Heart left ventricle (tissue), 16 donors: ENCODE measurements around the gene DDX51. TPM values are rescaled to one million over a fixed set of nuclear protein-coding genes. Genes with fewer than 3 reads are reported as not detected.

Experiments
- ATAC-seq, 4 donors: fragments of 200-7000 bp; cut with Tn5 transposase; one replicate each; pipeline ENCODE4 v1.9.1; 2020 to 2022; ENCODE audit warnings: moderate library complexity in 4 of 4, mild to moderate bottlenecking in 3 of 4, moderate number of reproducible peaks in 1 of 4
- DNase-seq, 5 donors: peaks; one replicate each; pipeline ENCODE4 v3.0.0-alpha.2; 2020
- H3K27ac ChIP-seq, 12 donors: fragments of 200-600 bp; sonication (generic) in 4 of 12; one replicate each; pipeline versions ENCODE4 v1.5.0 to v1.8.0; 2016 to 2022; ENCODE audit warnings: mild to moderate bottlenecking in 2 of 12
- H3K27me3 ChIP-seq, 9 donors: fragments of 200-600 bp; sonication (generic) in 2 of 9; one replicate each; pipeline versions ENCODE4 v1.5.1 to v1.8.0; 2016 to 2022; ENCODE audit warnings: mild to moderate bottlenecking in 3 of 9
- H3K36me3 ChIP-seq, 9 donors: fragments of 200-600 bp; sonication (generic) in 2 of 9; one replicate each; pipeline versions ENCODE4 v1.5.0 to v1.8.0; 2018 to 2022; ENCODE audit warnings: mild to moderate bottlenecking in 2 of 9
- H3K4me1 ChIP-seq, 12 donors: fragments of 200-600 bp; sonication (generic) in 4 of 12; one replicate each; pipeline versions ENCODE4 v1.5.0 to v1.8.0; 2016 to 2022; ENCODE audit warnings: mild to moderate bottlenecking in 3 of 12
- H3K4me3 ChIP-seq, 12 donors: fragments of 200-600 bp; sonication (generic) in 4 of 12; one replicate each; pipeline versions ENCODE4 v1.5.0 to v1.8.0; 2017 to 2022; ENCODE audit warnings: mild to moderate bottlenecking in 9 of 12, moderate library complexity in 4 of 12
- H3K9me3 ChIP-seq, 12 donors: fragments of 200-600 bp; sonication (generic) in 4 of 12; one replicate each; pipeline versions ENCODE4 v1.5.0 to v1.8.0; 2016 to 2022; ENCODE audit warnings: mild to moderate bottlenecking in 1 of 12
- CTCF ChIP-seq, 12 donors: fragments of 200-600 bp; sonication (generic) in 4 of 12; IDR thresholded peaks; one replicate each; pipeline versions ENCODE4 v1.5.0 to v1.8.0; 2018 to 2022; ENCODE audit warnings: antibody characterized with exemption in 12 of 12, mild to moderate bottlenecking in 5 of 12
- POLR2A ChIP-seq, 2 donors: fragments of 450-650 bp; IDR thresholded peaks; one replicate each; pipeline ENCODE4 v1.6.1; 2017; ENCODE audit warnings: antibody characterized with exemption in 2 of 2, mild to moderate bottlenecking in 2 of 2, moderate library complexity in 2 of 2
- WGBS, 4 donors: extraction: QIAGEN DNeasy Blood & Tissue Kit in 2 of 4; methylation state at CpG; one replicate each; pipeline versions ENCODE4 v1.1.5 to v1.1.7; 2013 to 2018; 5-methylcytosine and 5-hydroxymethylcytosine counted together
- intact Hi-C, 10 donors: fragments of 100-400 bp; cut with DNase I; formaldehyde crosslinking; loops; one replicate each; pipeline versions ENCODE4 v1.11.1 to v1.14.2; 2022
- polyA plus RNA-seq, 2 donors: library from polyadenylated mRNA; stranded (reverse); fragments of 200-250 nt; gene quantifications; one replicate each; pipeline ENCODE4 v1.2.3, GENCODE V29; 2013
- total RNA-seq, 9 donors: library from RNA; depleted of rRNA in 2 of 9; stranded (reverse); fragments of >200 nt in 2 of 9; fragmentation: NEBNext Ultra II Directional in 3 of 9; extraction: Animal tissue kit (Norgen Biotek cat#: 25700) in 3 of 9; gene quantifications; one replicate each; pipeline versions ENCODE4 v1.1.0 to v1.2.4, GENCODE V29; 2016 to 2023
- donor health status: ischemic (EF 13 %, LVEDD 7.1; RV severe dilation, severe dysfunction).
- donor health status: healthy with polysubstance abuse.
- donor health status: DM: no; HTN: yes; CAD: no.
- donor health status: DM: no; HTN: no; CAD: no.
- donor health status: ischemic (EF 25% LVEDD 6.9; RV normal size, moderate dysfunction).
- donor health status: ischemic (EF 25% LVEDD 5.7; RV mildly dilated, moderate dysfunction).
- donor health status: healthy.
- donor health status: DM: yes; HTN: yes; CAD: no.
- donor health status: ischemic (EF 35%, LVEDD 5.7; RV mildly dilated, moderate dysfunction).
- donor health status: nonischemic (EF 11% LVEDD 7.7; RV severe dilation, severe dysfunction).
- donor health status: DM: yes; HTN: yes; CAD: no.
- donor health status: PGD.
- donor health status: ischemic (EF 29% LVEDD 5.4; RV normal size, mild dysfunction).
- donor health status: nonischemic (EF 23%, LVEDD 6.1; RV moderate dilation, normal function).

The DDX51 gene
- total and polyA plus RNA-seq, 11 donors: 4.1 to 14.7 (median 8.6) TPM

GRCh38 chr12:132190012-132190755 lies 46.1 kb upstream of the DDX51 start:
- peaks cover 0 to 30% (median 0%) of the 10 kb centered on the region in 9 donors for H3K27me3 ChIP-seq
- H3K36me3 ChIP-seq: no peaks in the 10 kb centered on the region
- H3K9me3 ChIP-seq: peaks cover 0 to 40% (median 11%) of the 10 kb centered on the region in 12 donors
- TF ChIP-seq POLR2A (IDR thresholded peaks at IDR 0.05) (no peak), CTCF (IDR thresholded peaks at IDR 0.05) (no peak)
- ATAC-seq: peak in 3 of 4 donors; percentile 2 to 20 (median 6)
- peak overlapping the region in 7 of 12 donors; percentile 18 to 83 (median 72) for H3K27ac ChIP-seq
- DNase-seq: peak in 2 of 5 donors; percentile 42 to 71
- peak overlapping the region; percentile 22 to 71 (median 63) for H3K4me3 ChIP-seq
- H3K4me1 ChIP-seq: peaks cover 0 to 20% (median 11%) of the 10 kb centered on the region in 12 donors
- intact Hi-C loops: no loop called here
- WGBS, 4 donors: 18 to 39% (median 35%) methylated on average over 18 to 59 of the region's 59 CpGs

GRCh38 chr12:132189378-132190011 lies 45.4 kb upstream of the DDX51 start:
- H3K27ac ChIP-seq: peak overlapping the region in 10 of 12 donors; percentile 19 to 83 (median 60)
- no peak for TF ChIP-seq CTCF (IDR thresholded peaks at IDR 0.05)
- peak in 1 of 2 donors; percentile 60 for TF ChIP-seq POLR2A (IDR thresholded peaks at IDR 0.05)
- DNase-seq (peak; percentile 87 to 96 (median 94)), ATAC-seq (peak; percentile 86 to 98 (median 96))
- peaks cover 0 to 30% (median 0%) of the 10 kb centered on the region in 9 donors for H3K27me3 ChIP-seq
- WGBS, 4 donors: 0 to 2% (median 1%) methylated on average over 34 to 69 of the region's 69 CpGs
- H3K4me1 ChIP-seq: peaks cover 0 to 20% (median 11%) of the 10 kb centered on the region in 12 donors
- H3K4me3 ChIP-seq: peak overlapping the region; percentile 22 to 71 (median 63)
- intact Hi-C loops: no loop called here
- no peaks in the 10 kb centered on the region for H3K36me3 ChIP-seq
- H3K9me3 ChIP-seq: peaks cover 0 to 47% (median 11%) of the 10 kb centered on the region in 12 donors

GRCh38 chr12:132188916-132189325 lies 44.8 kb upstream of the DDX51 start:
- Histone ChIP-seq H3K9me3 (peaks cover 0 to 48% (median 7%) of the 10 kb centered on the region in 12 donors), H3K4me1 (peaks cover 0 to 20% (median 11%) of the 10 kb centered on the region in 12 donors), H3K27me3 (peaks cover 0 to 32% (median 0%) of the 10 kb centered on the region in 9 donors), H3K27ac (peak overlapping the region in 10 of 12 donors; percentile 19 to 83 (median 60)), H3K36me3 (no peaks in the 10 kb centered on the region), H3K4me3 (peak overlapping the region; percentile 5 to 71 (median 63))
- no peak for TF ChIP-seq POLR2A (IDR thresholded peaks at IDR 0.05)
- no peak for TF ChIP-seq CTCF (IDR thresholded peaks at IDR 0.05)
- WGBS, 4 donors: 18 to 24% (median 21%) methylated on average over 13 to 20 of the region's 20 CpGs
- ATAC-seq (no peak), DNase-seq (peak in 1 of 5 donors; percentile 54)
- intact Hi-C loops: no loop called here

GRCh38 chr12:132188451-132188901 lies 44.4 kb upstream of the DDX51 start:
- DNase-seq (peak in 1 of 5 donors; percentile 60), ATAC-seq (no peak)
- Histone ChIP-seq H3K4me1 (peaks cover 0 to 20% (median 11%) of the 10 kb centered on the region in 12 donors), H3K27me3 (peaks cover 0 to 34% (median 0%) of the 10 kb centered on the region in 9 donors), H3K4me3 (peak overlapping the region in 3 of 12 donors; percentile 64 to 71 (median 67)), H3K36me3 (no peaks in the 10 kb centered on the region), H3K9me3 (peaks cover 0 to 48% (median 2%) of the 10 kb centered on the region in 12 donors), H3K27ac (peak overlapping the region in 1 of 12 donors; percentile 79)
- intact Hi-C loops: no loop called here
- WGBS, 4 donors: 80 to 95% (median 81%) methylated on average over 21 of the region's 21 CpGs
- TF ChIP-seq CTCF (IDR thresholded peaks at IDR 0.05): no peak
- no peak for TF ChIP-seq POLR2A (IDR thresholded peaks at IDR 0.05)
